Lower lobe of right lung (tissue), 2 donors: ENCODE results near the gene B3GALT4. TPM values are rescaled to one million over a fixed set of nuclear protein-coding genes. Genes with fewer than 3 reads are reported as not detected.
"Not testable (repeated sequence)": the region's sequence is repeated elsewhere in the genome, so short reads cannot be mapped to it uniquely, and the experiment has no call there.

Experiments used
- ATAC-seq, 2 donors: fragments of 200-7000 bp; cut with Tn5 transposase; one replicate each; pipeline ENCODE4 v1.9.1; 2020 to 2022; ENCODE audit warnings: mild to moderate bottlenecking in 2 of 2, moderate library complexity in 2 of 2
- DNase-seq: peaks from one replicate; pipeline ENCODE4 v3.0.0-alpha.2; 2020
- H3K27ac ChIP-seq: fragments of 200-600 bp; one replicate; pipeline ENCODE4 v1.8.0; 2022
- H3K27me3 ChIP-seq: fragments of 200-600 bp; one replicate; pipeline ENCODE4 v1.8.0; 2022; ENCODE audit warnings: low read depth
- H3K36me3 ChIP-seq: fragments of 200-600 bp; one replicate; pipeline ENCODE4 v1.8.0; 2022; ENCODE audit warnings: mild to moderate bottlenecking
- H3K4me1 ChIP-seq: fragments of 200-600 bp; one replicate; pipeline ENCODE4 v1.8.0; 2022
- H3K4me3 ChIP-seq: fragments of 200-600 bp; one replicate; pipeline ENCODE4 v1.8.0; 2022; ENCODE audit warnings: mild to moderate bottlenecking
- H3K9me3 ChIP-seq: fragments of 200-600 bp; one replicate; pipeline ENCODE4 v1.8.0; 2022
- intact Hi-C: fragments of 100-400 bp; cut with DNase I; formaldehyde crosslinking; loops from one replicate; pipeline ENCODE4 v1.11.0; 2022
- total RNA-seq: library from RNA; stranded (reverse); fragmentation: NEBNext Ultra II Directional; extraction: Animal tissue kit (Norgen Biotek cat#: 25700); gene quantifications from one replicate; pipeline ENCODE4 v1.2.1, GENCODE V29; 2021
- TF ChIP-seq, protein P1 (sequence below): fragments of 200-600 bp; IDR thresholded peaks from one replicate; pipeline ENCODE4 v1.8.0; 2022; ENCODE audit warnings: antibody characterized with exemption, mild to moderate bottlenecking
- donor health status: DM: no; HTN: yes; CAD: no; lungs with severe emphysema.

Gene B3GALT4
- total RNA-seq, 1 donor from 2014 or later, result 19.6 TPM

DNA sequence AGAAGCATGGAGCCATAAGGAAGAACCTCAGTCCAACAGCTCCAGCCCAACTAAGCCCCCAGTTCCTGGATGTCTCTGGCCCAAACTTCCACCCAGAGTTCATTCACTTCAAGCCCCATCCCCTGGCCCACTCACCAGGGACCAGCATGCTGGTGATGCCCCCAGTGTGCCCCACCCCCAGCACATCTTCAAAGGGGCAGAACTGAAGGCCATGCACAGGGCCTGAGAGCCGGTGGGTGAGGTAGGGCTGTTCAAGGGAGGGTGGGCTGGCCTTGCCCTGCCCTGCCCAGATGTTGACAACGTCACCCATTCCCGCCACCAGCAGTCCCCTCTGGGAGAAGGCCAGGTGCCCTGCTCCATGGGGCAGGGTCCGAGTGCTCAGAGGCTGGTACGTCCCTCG lies 3.6 kb downstream of the B3GALT4 start:
- H3K4me1 ChIP-seq, result peaks cover 34% of the 10 kb centered on the region
- ATAC-seq (no peak), DNase-seq (no peak)
- H3K36me3 ChIP-seq, result peaks cover 78% of the 10 kb centered on the region
- no peak overlapping the region for H3K27ac ChIP-seq
- intact Hi-C loops, result no loop called here
- no peaks in the 10 kb centered on the region for H3K27me3 ChIP-seq
- TF ChIP-seq, protein P1, sequence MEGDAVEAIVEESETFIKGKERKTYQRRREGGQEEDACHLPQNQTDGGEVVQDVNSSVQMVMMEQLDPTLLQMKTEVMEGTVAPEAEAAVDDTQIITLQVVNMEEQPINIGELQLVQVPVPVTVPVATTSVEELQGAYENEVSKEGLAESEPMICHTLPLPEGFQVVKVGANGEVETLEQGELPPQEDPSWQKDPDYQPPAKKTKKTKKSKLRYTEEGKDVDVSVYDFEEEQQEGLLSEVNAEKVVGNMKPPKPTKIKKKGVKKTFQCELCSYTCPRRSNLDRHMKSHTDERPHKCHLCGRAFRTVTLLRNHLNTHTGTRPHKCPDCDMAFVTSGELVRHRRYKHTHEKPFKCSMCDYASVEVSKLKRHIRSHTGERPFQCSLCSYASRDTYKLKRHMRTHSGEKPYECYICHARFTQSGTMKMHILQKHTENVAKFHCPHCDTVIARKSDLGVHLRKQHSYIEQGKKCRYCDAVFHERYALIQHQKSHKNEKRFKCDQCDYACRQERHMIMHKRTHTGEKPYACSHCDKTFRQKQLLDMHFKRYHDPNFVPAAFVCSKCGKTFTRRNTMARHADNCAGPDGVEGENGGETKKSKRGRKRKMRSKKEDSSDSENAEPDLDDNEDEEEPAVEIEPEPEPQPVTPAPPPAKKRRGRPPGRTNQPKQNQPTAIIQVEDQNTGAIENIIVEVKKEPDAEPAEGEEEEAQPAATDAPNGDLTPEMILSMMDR, result no peak
- no peaks in the 10 kb centered on the region for H3K9me3 ChIP-seq
- no peak overlapping the region for H3K4me3 ChIP-seq

GRCh38 chr6:33285214-33285613 lies 8.3 kb downstream of the B3GALT4 start:
- DNase-seq, H3K9me3 ChIP-seq, ATAC-seq, H3K27ac ChIP-seq, H3K4me3 ChIP-seq, H3K27me3 ChIP-seq, intact Hi-C loops: not testable (repeated sequence)
- peaks cover 71% of the 10 kb centered on the region for H3K36me3 ChIP-seq
- peaks cover 16% of the 10 kb centered on the region for H3K4me1 ChIP-seq

- H3K27me3 ChIP-seq, result no peaks in the 10 kb centered on the region
- no peak overlapping the region for H3K4me3 ChIP-seq
- TF ChIP-seq, protein P1, result no peak
- H3K9me3 ChIP-seq, result no peaks in the 10 kb centered on the region
- DNase-seq (no peak), ATAC-seq (no peak)
- no peak overlapping the region for H3K27ac ChIP-seq
- peaks cover 70% of the 10 kb centered on the region for H3K36me3 ChIP-seq
- intact Hi-C loops, result no loop called here
- H3K4me1 ChIP-seq, result peaks cover 25% of the 10 kb centered on the region
These were observed 10.3 kb downstream of the B3GALT4 start for GRCh38 chr6:33286946-33287914.

DNA sequence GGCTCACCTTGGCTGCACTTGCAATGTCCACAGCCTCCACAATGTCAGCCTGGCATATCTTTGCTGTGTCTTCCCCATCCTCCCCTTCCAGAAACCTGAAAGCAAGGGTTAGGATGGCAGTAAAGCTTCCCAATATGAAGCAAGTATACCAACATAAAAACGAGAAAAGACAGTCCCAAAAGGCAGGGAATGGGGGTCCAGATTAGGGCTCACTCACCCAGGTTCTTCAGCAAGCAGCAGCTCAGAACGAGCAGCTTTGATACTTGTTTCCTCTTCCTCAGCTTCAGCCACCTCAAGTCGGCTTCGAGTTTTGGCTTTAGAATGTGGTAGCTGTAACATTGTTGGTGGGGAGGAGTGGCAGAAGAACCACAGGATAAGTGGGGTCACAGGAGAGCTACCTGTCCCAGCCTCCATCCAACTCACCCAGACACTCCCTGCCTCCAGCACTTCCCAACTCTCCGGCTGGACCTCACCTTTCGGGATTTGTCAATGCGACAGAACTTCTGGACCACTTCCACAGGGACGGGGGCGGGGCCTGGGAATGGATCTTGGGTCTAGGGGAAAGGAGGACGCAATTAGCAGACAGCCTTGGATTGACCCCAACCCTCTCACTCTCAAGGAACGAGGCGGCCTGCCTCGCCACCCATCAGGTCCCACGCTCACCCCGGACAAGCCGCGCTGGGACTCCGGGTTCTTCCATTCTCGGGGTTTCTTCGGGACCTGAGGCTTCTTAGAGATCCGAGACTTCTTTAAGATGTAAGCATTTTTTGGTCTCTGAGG lies 11.4 kb downstream of the B3GALT4 start:
- no peaks in the 10 kb centered on the region for H3K9me3 ChIP-seq
- peak overlapping the region; percentile 76 for H3K4me3 ChIP-seq
- H3K4me1 ChIP-seq, result peaks cover 25% of the 10 kb centered on the region
- H3K27me3 ChIP-seq, result no peaks in the 10 kb centered on the region
- DNase-seq, result peak; percentile 47
- peak in 1 of 2 donors; percentile 1 for ATAC-seq
- intact Hi-C loops, result no loop called here
- H3K36me3 ChIP-seq, result peaks cover 74% of the 10 kb centered on the region
- TF ChIP-seq, protein P1, result no peak
- H3K27ac ChIP-seq, result peak overlapping the region; percentile 75

DNA sequence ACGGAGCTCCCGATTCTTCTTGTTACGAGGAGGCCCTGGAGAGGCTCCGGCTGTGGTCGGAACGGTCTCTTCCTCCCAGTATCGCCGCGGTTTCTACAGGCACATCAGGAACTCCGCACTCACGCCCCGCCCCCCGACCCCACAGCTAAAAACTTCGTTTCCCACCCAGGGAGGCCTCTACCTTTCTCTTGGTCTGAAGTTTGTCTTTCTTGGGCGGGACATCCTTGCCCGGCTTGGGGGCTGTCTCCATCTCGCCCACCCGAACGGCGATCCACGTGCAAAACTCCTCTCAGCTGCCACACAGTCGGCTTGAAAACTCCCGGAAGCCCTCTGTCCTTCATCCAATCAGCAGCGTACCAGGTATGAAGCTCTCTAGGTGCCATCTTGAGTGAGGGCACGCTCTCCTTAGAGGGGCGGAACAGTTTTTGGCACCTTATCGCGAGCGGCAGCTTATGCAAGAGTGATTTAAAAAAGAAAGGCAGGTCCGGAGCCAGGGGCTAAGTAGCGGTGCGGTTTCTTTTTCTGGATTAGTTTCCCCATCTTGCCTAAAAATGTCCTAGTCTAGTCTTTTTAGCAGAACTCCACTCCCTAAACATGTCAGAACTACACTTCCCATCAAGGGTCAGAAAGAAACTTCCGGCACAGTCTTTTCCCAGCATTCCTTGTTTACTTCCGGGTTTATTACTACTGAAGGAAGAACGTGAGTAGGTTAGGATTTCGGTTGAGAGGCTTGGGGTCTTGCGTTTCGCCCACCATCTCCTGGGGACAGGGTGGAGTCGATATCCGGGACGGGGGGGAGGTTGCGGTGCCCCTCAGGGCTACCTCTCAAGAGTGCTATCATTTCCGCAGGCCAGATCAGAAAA lies 12.2 kb downstream of the B3GALT4 start, which contains the start of the genes PFDN6 and WDR46:
PFDN6 (plus strand) TSS at position 681 of the 863 bp plus-strand sequence. CDS start 256 bp downstream, outside the sequence.
WDR46 (minus strand) TSS at position 319 of the 863 bp plus-strand sequence; CDS start at position 250, 69 bp downstream.
- peak; percentile 95 to 98 for ATAC-seq
- no peaks in the 10 kb centered on the region for H3K9me3 ChIP-seq
- H3K36me3 ChIP-seq, result peaks cover 74% of the 10 kb centered on the region
- DNase-seq, result peak; percentile 83
- TF ChIP-seq, protein P1, result no peak
- intact Hi-C loops, result no loop called here
- peak within 1 kb of the TSS; percentile 76 for H3K4me3 ChIP-seq
- H3K4me1 ChIP-seq, result peaks cover 25% of the 10 kb centered on the region
- peak within 1 kb of the TSS; percentile 75 for H3K27ac ChIP-seq
- no peaks in the 10 kb centered on the region for H3K27me3 ChIP-seq
